Measurements from ENCODE around the gene TMEM79.
"Not testable (repeated sequence)": the region's sequence is repeated elsewhere in the genome, so short reads cannot be mapped to it uniquely, and the experiment has no call there.

TMEM79 gene

GRCh38 chr1:156308078-156308477 is 24.0 kb downstream of the TMEM79 start:
- TF ChIP-seq CTCF (conservative IDR thresholded peaks at IDR 0.05; ENCODE audit: low read depth): no peak
- CTCF ChIA-PET: no interaction called here
- no peak overlapping the region for H3K27ac ChIP-seq
- POLR2A ChIA-PET (ENCODE audit: low non-redundant PET): no interaction called here
- DNase-seq (ENCODE audit: low spot score): no peak

DNA sequence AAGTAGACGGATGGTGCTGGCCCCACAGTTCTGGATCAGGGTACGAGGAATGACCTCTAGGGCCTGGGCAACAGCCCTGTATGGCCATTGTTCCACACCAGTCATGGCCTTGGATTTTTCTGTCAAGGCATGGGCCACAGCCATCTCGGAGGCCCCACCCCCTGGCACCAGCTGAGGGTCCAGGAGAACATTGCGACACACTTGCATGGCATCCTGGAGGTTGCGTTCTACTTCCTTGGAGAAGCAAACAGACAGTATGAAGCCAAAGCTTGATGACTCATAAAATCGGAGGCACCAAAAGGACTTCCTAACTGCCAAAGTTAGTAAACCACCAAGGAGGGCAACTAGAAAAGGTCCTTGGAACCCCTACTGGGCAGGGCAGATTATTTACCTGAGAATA is 26.8 kb downstream of the TMEM79 start:
- TF ChIP-seq CTCF (conservative IDR thresholded peaks at IDR 0.05; ENCODE audit: low read depth): no peak
- ChIA-PET POLR2A (ENCODE audit: low non-redundant PET) (interaction anchor here (0.7 kb wide), 1 partner anchor 8 kb away, joined by 3 read pairs; no protein-coding TSS in a partner anchor), CTCF (no interaction called here)
- no peak for DNase-seq (ENCODE audit: low spot score)
- H3K27ac ChIP-seq: peak overlapping the region; percentile 75

GRCh38 chr1:156316909-156317308 is 32.8 kb downstream of the TMEM79 start:
- H3K27ac ChIP-seq: no peak overlapping the region
- no peak for DNase-seq (ENCODE audit: low spot score)
- ChIA-PET POLR2A (ENCODE audit: low non-redundant PET) (no interaction called here), CTCF (interaction anchor here (0.5 kb wide), 1 partner anchor 41 kb away, joined by 3 read pairs; no protein-coding TSS in a partner anchor)
- no peak for TF ChIP-seq CTCF (conservative IDR thresholded peaks at IDR 0.05; ENCODE audit: low read depth)

DNA sequence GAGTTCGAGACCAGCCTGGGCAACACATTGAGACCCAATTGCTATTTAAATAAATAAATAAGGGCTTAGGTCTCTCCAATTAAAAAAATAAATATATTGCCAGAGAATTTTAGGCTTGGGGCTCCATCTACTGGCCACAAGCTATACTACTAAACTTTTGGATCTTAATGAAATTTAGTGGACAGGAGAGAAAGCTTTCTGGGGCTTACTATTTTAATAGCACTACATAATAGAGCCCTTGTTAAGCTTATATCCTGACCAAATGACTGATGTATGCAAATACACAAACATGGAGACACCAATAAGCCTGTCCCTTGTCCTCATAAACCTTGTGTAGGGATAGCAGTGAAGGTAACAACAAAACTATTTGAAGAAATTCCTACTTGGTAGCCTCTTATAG is 35.5 kb downstream of the TMEM79 start:
- H3K27ac ChIP-seq: no peak overlapping the region
- peak; percentile 19 for DNase-seq (ENCODE audit: low spot score)
- TF ChIP-seq CTCF (conservative IDR thresholded peaks at IDR 0.05; ENCODE audit: low read depth): peak; percentile 54
- POLR2A ChIA-PET (ENCODE audit: low non-redundant PET): interaction anchor here (0.6 kb wide), 1 partner anchor 9 kb away, joined by 3 read pairs; no protein-coding TSS in a partner anchor
- CTCF ChIA-PET: interaction anchor here (0.7 to 1.1 kb wide), 6 partner anchors 10 to 174 kb away, joined by 3 to 7 read pairs (median 3); partner anchors contain the start of gene SMG5

DNA sequence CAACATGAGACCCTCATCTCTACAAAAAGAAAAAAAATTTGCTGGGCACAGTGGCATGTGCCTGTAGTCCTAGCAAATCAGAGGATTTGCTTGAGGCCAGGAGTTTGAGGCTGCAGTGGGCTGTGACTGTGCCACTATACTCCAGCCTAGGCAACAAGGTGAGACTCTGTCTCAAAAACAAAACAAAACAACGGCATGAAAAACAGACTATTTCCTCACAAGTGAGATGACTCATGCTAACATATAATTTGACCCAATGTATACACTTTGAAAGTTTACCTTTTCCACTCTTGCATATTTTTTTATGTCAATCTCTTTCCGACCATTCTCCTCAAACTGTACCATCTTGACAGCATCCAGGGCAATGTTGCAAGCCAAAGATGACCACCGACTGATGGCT is 36.4 kb downstream of the TMEM79 start:
- CTCF ChIA-PET: no interaction called here
- POLR2A ChIA-PET (ENCODE audit: low non-redundant PET): no interaction called here
- no peak overlapping the region for H3K27ac ChIP-seq
- TF ChIP-seq CTCF (conservative IDR thresholded peaks at IDR 0.05; ENCODE audit: low read depth): no peak
- no peak for DNase-seq (ENCODE audit: low spot score)

DNA sequence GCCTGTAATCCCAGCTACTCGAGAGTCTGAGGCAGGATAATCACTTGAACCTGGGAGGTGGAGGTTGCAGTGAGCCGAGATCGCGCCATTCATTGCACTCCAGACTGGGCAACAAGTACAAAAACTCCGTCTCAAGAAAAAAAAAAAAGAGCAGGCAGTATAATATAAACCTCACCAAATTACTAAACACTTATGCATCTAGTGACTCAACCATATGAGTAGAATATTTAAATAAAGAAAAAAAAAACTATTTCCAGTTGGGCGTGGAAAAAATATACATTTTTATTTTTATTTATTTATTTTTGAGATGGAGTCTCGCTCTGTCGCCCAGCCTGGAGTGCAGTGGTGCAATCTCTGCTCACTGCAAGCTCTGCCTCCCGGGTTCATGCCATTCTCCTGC is 39.1 kb downstream of the TMEM79 start:
- H3K27ac ChIP-seq; POLR2A ChIA-PET (ENCODE audit: low non-redundant PET); DNase-seq (ENCODE audit: low spot score): not testable (repeated sequence)
- CTCF ChIA-PET: interaction anchor here (0.6 kb wide), 2 partner anchors 9 to 33 kb away, joined by 3 read pairs; no protein-coding TSS in a partner anchor

GRCh38 chr1:156336242-156336641 is 52.1 kb downstream of the TMEM79 start:
- H3K27ac ChIP-seq: no peak overlapping the region
- no peak for TF ChIP-seq CTCF (conservative IDR thresholded peaks at IDR 0.05; ENCODE audit: low read depth)
- POLR2A ChIA-PET (ENCODE audit: low non-redundant PET): no interaction called here
- DNase-seq (ENCODE audit: low spot score): no peak
- CTCF ChIA-PET: no interaction called here
